Progenitor cell of endocrine pancreas (in vitro differentiated cells): ENCODE results near the gene GDPGP1. TPM values are rescaled to one million over a fixed set of nuclear protein-coding genes. Genes with fewer than 3 reads are reported as not detected.
A peak's percentile ranks its signal among the peaks of the same experiment; 100 is the strongest.

ENCODE experiments used
- DNase-seq: peaks from one replicate; pipeline ENCODE4 v3.0.0; 2021; ENCODE audit warnings: low spot score; ENCODE audit not compliant: unreplicated experiment
- H3K27ac Mint-ChIP-seq: 2 replicates; pipeline ENCODE4 v1.8.0; 2021; ENCODE audit warnings: mild to moderate bottlenecking, moderate library complexity, mixed read lengths
- H3K27me3 Mint-ChIP-seq: 2 replicates; pipeline ENCODE4 v1.8.0; 2021; ENCODE audit warnings: mixed read lengths
- H3K36me3 Mint-ChIP-seq: 2 replicates; pipeline ENCODE4 v1.8.0; 2022; ENCODE audit warnings: mixed read lengths; ENCODE audit not compliant: insufficient read depth
- H3K4me1 Mint-ChIP-seq: 2 replicates; pipeline ENCODE4 v1.8.0; 2021; ENCODE audit warnings: low read depth, mixed read lengths
- H3K4me3 Mint-ChIP-seq: 2 replicates; pipeline ENCODE4 v1.8.0; 2021; ENCODE audit warnings: low read depth, mild to moderate bottlenecking, moderate library complexity, mixed read lengths
- H3K9me3 Mint-ChIP-seq: 2 replicates; pipeline ENCODE4 v1.8.0; 2021; ENCODE audit warnings: low read depth, mixed read lengths
- CTCF ChIP-seq: fragments of 200-600 bp; sonication (generic); IDR thresholded peaks from one replicate; pipeline ENCODE4 v1.5.0; 2021; ENCODE audit warnings: antibody characterized with exemption, mild to moderate bottlenecking; ENCODE audit not compliant: unreplicated experiment
- total RNA-seq: library from RNA; stranded (reverse); gene quantifications from 2 replicates; pipeline ENCODE4 v1.2.1, GENCODE V29; 2021

The GDPGP1 gene
- total RNA-seq, 1 donor from 2014 or later = 7.8 TPM

- DNase-seq = no peak
- Mint-ChIP-seq H3K4me3 (no peak overlapping the region), H3K27me3 (no peaks in the 10 kb centered on the region), H3K4me1 (peaks cover 7% of the 10 kb centered on the region), H3K27ac (no peak overlapping the region), H3K36me3 (peaks cover 3% of the 10 kb centered on the region), H3K9me3 (no peaks in the 10 kb centered on the region)
- no peak for TF ChIP-seq CTCF
Measured at GRCh38 chr15:90194655-90195054, 39.4 kb upstream of the GDPGP1 start.

GRCh38 chr15:90200534-90201129 lies 33.4 kb upstream of the GDPGP1 start:
- Mint-ChIP-seq H3K9me3 (no peaks in the 10 kb centered on the region), H3K4me1 (peaks cover 7% of the 10 kb centered on the region), H3K36me3 (no peaks in the 10 kb centered on the region), H3K27ac (peak overlapping the region; percentile 91), H3K27me3 (no peaks in the 10 kb centered on the region), H3K4me3 (peak overlapping the region; percentile 79)
- TF ChIP-seq CTCF = no peak
- no peak for DNase-seq

- H3K27me3 Mint-ChIP-seq = no peaks in the 10 kb centered on the region
- no peak for TF ChIP-seq CTCF
- H3K27ac Mint-ChIP-seq = peak within 1 kb of the TSS; percentile 91
- no peaks in the 10 kb centered on the region for H3K36me3 Mint-ChIP-seq
- DNase-seq = peak; percentile 77
- peak within 1 kb of the TSS; percentile 84 for H3K4me3 Mint-ChIP-seq
- no peaks in the 10 kb centered on the region for H3K9me3 Mint-ChIP-seq
- H3K4me1 Mint-ChIP-seq = peaks cover 7% of the 10 kb centered on the region
Measured at GRCh38 chr15:90201130-90201943, 32.7 kb upstream of the GDPGP1 start, which contains the start of gene SEMA4B. TSS of gene SEMA4B (plus strand) at chr15:90201330. CDS start at chr15:90201579, 249 bp downstream.

- DNase-seq = no peak
- Mint-ChIP-seq H3K36me3 (no peaks in the 10 kb centered on the region), H3K9me3 (no peaks in the 10 kb centered on the region), H3K4me1 (peaks cover 7% of the 10 kb centered on the region), H3K27ac (peak overlapping the region; percentile 73), H3K27me3 (no peaks in the 10 kb centered on the region), H3K4me3 (peak overlapping the region; percentile 84)
- no peak for TF ChIP-seq CTCF
Measured at GRCh38 chr15:90201944-90202375, 32.0 kb upstream of the GDPGP1 start.

GRCh38 chr15:90202929-90203328 lies 31.1 kb upstream of the GDPGP1 start:
- no peaks in the 10 kb centered on the region for H3K27me3 Mint-ChIP-seq
- no peak for DNase-seq
- H3K27ac Mint-ChIP-seq = no peak overlapping the region
- no peak for TF ChIP-seq CTCF
- no peaks in the 10 kb centered on the region for H3K9me3 Mint-ChIP-seq
- peaks cover 7% of the 10 kb centered on the region for H3K4me1 Mint-ChIP-seq
- H3K4me3 Mint-ChIP-seq = peak overlapping the region; percentile 84
- no peaks in the 10 kb centered on the region for H3K36me3 Mint-ChIP-seq
